ENCODE results near the gene CARMIL3.

CARMIL3 gene

GRCh38 chr14:24117179-24117578 lies 65.4 kb downstream of the CARMIL3 start:
- no peak for DNase-seq

Measured in NCI-H1930 (cell line).